Suprapubic skin (tissue), 4 donors: ENCODE data around the gene APEH. TPM values are rescaled to one million over a fixed set of nuclear protein-coding genes. Genes with fewer than 3 reads are reported as not detected.

ENCODE experiments used
- DNase-seq, 2 donors: peaks; one replicate each; pipeline ENCODE4 v3.0.0-alpha.2; 2019; ENCODE audit warnings: low spot score in 2 of 2
- H3K27ac ChIP-seq: fragments of 200-600 bp; sonication (generic); one replicate; pipeline ENCODE4 v1.5.1; 2019
- H3K27me3 ChIP-seq: fragments of 200-600 bp; sonication (generic); one replicate; pipeline ENCODE4 v1.5.1; 2019
- H3K36me3 ChIP-seq: fragments of 200-600 bp; sonication (generic); one replicate; pipeline ENCODE4 v1.5.1; 2019
- H3K4me1 ChIP-seq: fragments of 200-600 bp; sonication (generic); one replicate; pipeline ENCODE4 v1.5.1; 2019
- H3K4me3 ChIP-seq: fragments of 200-600 bp; sonication (generic); one replicate; pipeline ENCODE4 v1.5.1; 2019; ENCODE audit warnings: mild to moderate bottlenecking
- H3K9me3 ChIP-seq: fragments of 200-600 bp; sonication (generic); one replicate; pipeline ENCODE4 v1.5.1; 2019
- CTCF ChIP-seq, 2 donors: fragments of 200-600 bp in 1 of 2; fragments of 450-650 bp in 1 of 2; sonication (generic) in 1 of 2; IDR thresholded peaks; one replicate each; pipeline ENCODE4 v1.5.1; 2016 to 2019; ENCODE audit warnings: antibody characterized with exemption in 2 of 2, mild to moderate bottlenecking in 1 of 2, moderate library complexity in 1 of 2
- EP300 ChIP-seq: sonication (generic); formaldehyde crosslinking; IDR thresholded peaks from one replicate; pipeline ENCODE4 v1.6.1; 2017; ENCODE audit warnings: antibody characterized with exemption
- POLR2A ChIP-seq, 2 donors: fragments of 450-650 bp; IDR thresholded peaks; one replicate each; pipeline ENCODE4 v1.6.1; 2017; ENCODE audit warnings: antibody characterized with exemption in 2 of 2, mild to moderate bottlenecking in 2 of 2, moderate library complexity in 2 of 2
- POLR2AphosphoS5 ChIP-seq, 3 donors: sonication (generic); formaldehyde crosslinking; IDR thresholded peaks; one replicate each; pipeline ENCODE4 v1.6.1; 2017; ENCODE audit warnings: antibody characterized with exemption in 3 of 3
- WGBS: methylation state at CpG from one replicate; pipeline ENCODE4 v1.1.5; 2018; 5-methylcytosine and 5-hydroxymethylcytosine counted together
- total RNA-seq, 4 donors: library from RNA; depleted of rRNA; stranded (reverse); fragments of >200 nt; gene quantifications; one replicate each; pipeline ENCODE4 v1.1.0, GENCODE V29; 2016

The APEH gene
- total RNA-seq, 4 donors from 2014 or later = 81.8 to 103 (median 91.2) TPM

- Histone ChIP-seq H3K4me1 (no peaks in the 10 kb centered on the region), H3K27ac (no peak overlapping the region), H3K36me3 (peaks cover 74% of the 10 kb centered on the region), H3K4me3 (no peak overlapping the region), H3K27me3 (no peaks in the 10 kb centered on the region), H3K9me3 (no peaks in the 10 kb centered on the region)
- DNase-seq = peak in 1 of 2 donors; percentile 35
- 89% methylated on average over 1 of the region's 1 CpG for WGBS
- TF ChIP-seq POLR2AphosphoS5 (IDR thresholded peaks at IDR 0.05) (no peak), POLR2A (IDR thresholded peaks at IDR 0.05) (no peak), EP300 (no peak), CTCF (IDR thresholded peaks at IDR 0.05) (no peak)
These were observed 59.4 kb downstream of the APEH start for GRCh38 chr3:49733551-49733950.

Other genes starting within 250 kb of the APEH start
- 10 to 100 TPM in 2 of 4 donors, 1 to 10 TPM in 2; 4.7 to 11.5 (median 9.1) TPM for gene NICN1, start 245.0 kb upstream of the APEH start, total RNA-seq
- 100 to 1,000 TPM in 1 of 4 donors, 10 to 100 TPM in 3; 42.1 to 102 (median 76.6) TPM for gene DAG1, start 204.1 kb upstream of the APEH start, total RNA-seq
- gene BSN, start 119.9 kb upstream of the APEH start, total RNA-seq = under 1 TPM; 0.04 to 0.59 (median 0.15) TPM
- 10 to 100 TPM; 16.7 to 83.4 (median 21.9) TPM for gene MST1, start 15.1 kb downstream of the APEH start, total RNA-seq
- gene RNF123, start 15.2 kb downstream of the APEH start, total RNA-seq = 10 to 100 TPM; 23.6 to 88.3 (median 33.9) TPM
- gene AMIGO3, start 45.3 kb downstream of the APEH start, total RNA-seq = 1 to 10 TPM; 1.6 to 3.8 (median 2.5) TPM
- gene GMPPB, start 49.6 kb downstream of the APEH start, total RNA-seq = 10 to 100 TPM; 14.0 to 25.0 (median 17.3) TPM
- 10 to 100 TPM; 39.5 to 57.3 (median 53.2) TPM for gene IP6K1, start 112.2 kb downstream of the APEH start, total RNA-seq
- under 1 TPM in 2 of 4 donors, not detected in 2; 0.45 to 0.89 TPM for gene CDHR4, start 125.5 kb downstream of the APEH start, total RNA-seq
- 10 to 100 TPM; 30.9 to 48.1 (median 36.2) TPM for gene INKA1, start 128.9 kb downstream of the APEH start, total RNA-seq
- gene UBA7, start 139.6 kb downstream of the APEH start, total RNA-seq = 10 to 100 TPM; 15.3 to 54.4 (median 31.2) TPM
- gene TRAIP, start 182.2 kb downstream of the APEH start, total RNA-seq = 1 to 10 TPM; 3.4 to 8.4 (median 4.7) TPM
- 1 to 10 TPM in 1 of 4 donors, not detected in 3; 2.0 TPM for gene CAMKV, start 195.6 kb downstream of the APEH start, total RNA-seq
- 100 to 1,000 TPM in 1 of 4 donors, 10 to 100 TPM in 3; 37.7 to 129 (median 53.8) TPM for gene MST1R, start 229.5 kb downstream of the APEH start, total RNA-seq